Nucleus accumbens (tissue), 56 donors: ENCODE measurements around the gene FBLN2.
"Not testable (repeated sequence)": the region's sequence is repeated elsewhere in the genome, so short reads cannot be mapped to it uniquely, and the experiment has no call there.

Experiments used
- DNase-seq, 56 donors: peaks; one replicate each; lab custom pipeline; 2025; lab: John Stamatoyannopoulos, UW

The FBLN2 gene

DNA sequence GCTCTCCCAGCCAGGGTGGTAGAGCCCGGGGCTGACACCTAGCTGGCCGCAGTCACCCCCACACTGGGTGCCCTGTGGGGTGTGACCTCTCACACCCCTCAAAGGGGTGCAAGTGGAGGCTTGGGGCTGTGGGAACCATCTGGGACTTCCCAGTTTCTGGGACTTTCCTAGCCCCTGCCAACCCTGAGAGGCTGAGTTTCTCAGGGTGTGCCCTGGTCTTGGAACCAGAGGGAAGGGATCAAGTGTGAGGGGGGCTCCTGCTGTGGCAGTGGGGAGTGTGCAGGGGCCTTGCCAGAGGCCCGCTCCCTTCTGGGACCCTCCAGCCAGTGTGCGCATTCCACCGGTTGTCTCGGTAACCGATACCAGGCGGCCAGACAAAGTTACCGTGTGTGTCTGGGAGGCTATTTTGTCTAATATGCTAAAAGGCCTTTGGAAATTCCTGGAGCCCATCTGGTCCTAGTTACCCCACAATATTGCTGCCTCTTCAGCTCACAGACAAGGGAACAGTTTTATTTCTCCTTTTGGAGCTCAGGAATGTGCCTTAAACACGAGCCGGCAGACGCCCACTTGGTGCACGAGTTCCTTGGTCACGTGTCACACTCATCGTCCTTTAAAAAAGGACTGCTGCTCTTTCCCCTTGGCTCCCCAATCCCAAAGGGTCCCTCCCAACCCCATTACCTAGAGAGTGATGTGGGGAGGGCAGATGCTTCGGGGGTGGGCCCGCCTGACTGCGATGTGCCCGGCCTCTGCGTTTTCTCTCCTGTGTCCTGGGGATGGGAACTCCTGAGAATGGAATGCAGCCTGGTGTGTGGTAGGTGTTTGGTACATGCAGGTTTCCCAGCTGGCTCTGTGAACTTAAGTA, 35.6 kb upstream of the FBLN2 start:
- DNase-seq: no peak

DNA sequence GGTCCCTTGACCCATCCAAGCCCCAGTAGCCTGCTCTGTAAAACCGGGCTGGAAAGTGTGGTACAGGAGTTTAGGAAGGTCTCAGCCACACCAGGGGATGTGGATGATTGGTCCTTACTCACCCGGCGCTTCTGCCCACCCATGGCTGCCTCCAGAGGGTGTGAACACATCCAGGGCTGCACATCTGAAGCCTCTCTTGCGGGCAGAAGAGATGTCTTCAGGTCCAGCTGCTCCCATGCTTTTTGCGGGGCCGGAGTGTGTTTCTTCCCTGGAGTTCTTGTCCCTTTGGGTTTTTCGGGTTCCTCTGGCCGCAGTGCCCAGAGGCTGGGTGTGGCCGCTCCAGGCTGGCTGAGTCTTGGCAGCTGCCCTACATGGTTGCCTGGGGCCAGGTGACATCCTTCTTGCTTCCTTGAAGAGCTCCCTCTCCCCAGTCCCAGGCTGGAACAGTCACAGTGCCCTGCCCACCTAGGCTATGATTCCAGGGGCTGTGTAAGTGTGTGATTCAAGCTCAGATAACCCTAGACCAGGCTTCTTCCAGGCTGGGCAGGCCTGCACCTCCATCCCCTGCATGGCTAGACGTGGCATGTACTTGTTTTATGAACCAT, 34.9 kb upstream of the FBLN2 start:
- no peak for DNase-seq

- DNase-seq: no peak
Measured at GRCh38 chr3:13514639-13515435, 34.1 kb upstream of the FBLN2 start.

DNA sequence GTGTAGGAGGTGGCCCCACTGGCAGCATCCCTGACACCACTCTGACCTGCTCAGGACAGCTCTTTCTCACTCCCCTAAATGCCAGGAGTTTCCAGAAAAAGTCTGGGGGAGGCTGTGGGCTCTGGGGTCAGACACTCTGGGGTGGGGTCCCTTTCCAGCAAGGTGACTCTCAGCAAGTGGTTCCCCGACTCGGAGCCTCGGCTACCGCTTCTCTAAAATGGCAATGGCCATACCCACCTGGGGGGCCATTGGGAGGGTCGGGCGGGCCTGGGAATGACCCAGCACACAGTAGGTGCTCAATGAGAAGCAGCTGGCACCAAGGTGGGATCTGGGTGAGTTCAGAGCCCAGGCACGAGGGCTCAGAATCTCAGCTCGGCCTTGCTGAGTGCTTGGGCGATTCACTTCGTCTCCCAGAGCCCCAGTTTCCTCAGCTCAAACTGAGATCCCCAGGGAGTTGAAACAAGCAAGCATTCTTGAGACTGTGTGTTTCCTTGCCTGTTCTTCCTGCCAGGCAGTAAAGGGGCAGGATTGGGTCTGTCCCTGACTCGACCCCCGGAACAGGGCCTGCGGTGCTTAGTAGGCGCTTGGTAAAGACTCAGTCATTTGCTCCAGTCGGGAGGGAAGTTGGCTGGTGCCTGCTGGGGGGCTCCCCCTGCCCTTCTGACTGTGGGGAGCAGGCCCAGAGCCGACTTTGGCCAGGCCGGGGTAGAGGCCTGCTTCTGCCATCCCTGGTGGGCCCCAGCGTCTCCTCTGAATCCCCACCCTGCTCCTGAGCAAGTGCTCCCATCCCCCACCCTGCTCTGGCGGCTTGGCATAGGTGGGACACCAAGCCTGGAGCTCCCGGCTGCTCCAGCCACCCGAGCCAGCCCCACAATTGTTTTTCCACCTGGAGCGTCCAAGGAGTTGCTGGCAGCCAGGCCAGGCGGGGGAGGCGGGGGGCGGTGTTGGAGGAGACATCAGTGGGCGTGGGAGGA, 32.9 kb upstream of the FBLN2 start:
- no peak for DNase-seq

GRCh38 chr3:13516760-13517135, 32.2 kb upstream of the FBLN2 start:
- no peak for DNase-seq

GRCh38 chr3:13517253-13517977, 31.5 kb upstream of the FBLN2 start:
- no peak for DNase-seq

- peak in 53 of 56 donors; percentile 6 to 85 (median 55) for DNase-seq
Measured at GRCh38 chr3:13518516-13518953, 30.4 kb upstream of the FBLN2 start.

DNA sequence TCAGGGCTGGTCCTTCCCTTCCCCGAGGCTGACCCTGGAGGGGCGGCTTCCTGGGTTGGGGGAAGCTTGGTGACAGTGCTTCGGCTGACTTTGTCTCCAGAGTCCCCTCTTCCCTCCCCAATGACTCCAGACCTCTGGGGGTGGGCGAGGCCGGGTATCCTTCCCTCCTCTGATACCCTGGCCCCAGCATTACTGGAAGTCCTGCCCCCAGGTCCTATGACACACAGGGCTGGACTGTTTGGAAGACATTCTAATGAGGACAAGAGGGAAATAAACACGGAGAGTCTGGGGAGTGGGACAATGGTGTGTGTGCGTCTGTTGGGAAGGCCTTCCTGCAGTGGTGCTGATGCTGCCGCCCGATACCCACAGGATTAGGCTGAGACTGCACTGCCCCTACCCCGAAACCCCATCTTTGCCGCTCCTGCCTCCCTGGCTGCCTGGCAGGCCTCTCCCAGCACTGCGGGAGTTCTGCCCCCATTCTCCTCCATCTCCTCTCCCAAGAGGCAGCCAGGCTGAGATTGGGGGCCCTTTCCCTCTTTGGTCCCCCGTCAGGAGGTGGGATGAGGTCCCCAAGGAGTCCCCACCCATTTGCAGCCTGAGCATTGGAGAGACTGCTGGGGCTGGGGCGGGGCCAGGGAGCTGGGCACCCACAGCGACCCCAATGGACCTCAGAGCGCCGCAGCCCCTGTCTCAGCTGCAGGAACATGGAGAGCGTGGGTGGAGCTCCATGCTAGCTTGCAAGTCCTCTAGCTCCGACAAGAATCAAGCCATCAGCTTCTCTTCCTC, 29.7 kb upstream of the FBLN2 start:
- no peak for DNase-seq

- DNase-seq: no peak
Measured at GRCh38 chr3:13520326-13520880, 28.5 kb upstream of the FBLN2 start.

- DNase-seq: no peak
Measured at GRCh38 chr3:13521309-13521708, 27.6 kb upstream of the FBLN2 start.

- not testable (repeated sequence) for DNase-seq
Measured at GRCh38 chr3:13521749-13522148, 27.2 kb upstream of the FBLN2 start.

- DNase-seq: no peak
Measured at GRCh38 chr3:13522236-13522635, 26.7 kb upstream of the FBLN2 start.

DNA sequence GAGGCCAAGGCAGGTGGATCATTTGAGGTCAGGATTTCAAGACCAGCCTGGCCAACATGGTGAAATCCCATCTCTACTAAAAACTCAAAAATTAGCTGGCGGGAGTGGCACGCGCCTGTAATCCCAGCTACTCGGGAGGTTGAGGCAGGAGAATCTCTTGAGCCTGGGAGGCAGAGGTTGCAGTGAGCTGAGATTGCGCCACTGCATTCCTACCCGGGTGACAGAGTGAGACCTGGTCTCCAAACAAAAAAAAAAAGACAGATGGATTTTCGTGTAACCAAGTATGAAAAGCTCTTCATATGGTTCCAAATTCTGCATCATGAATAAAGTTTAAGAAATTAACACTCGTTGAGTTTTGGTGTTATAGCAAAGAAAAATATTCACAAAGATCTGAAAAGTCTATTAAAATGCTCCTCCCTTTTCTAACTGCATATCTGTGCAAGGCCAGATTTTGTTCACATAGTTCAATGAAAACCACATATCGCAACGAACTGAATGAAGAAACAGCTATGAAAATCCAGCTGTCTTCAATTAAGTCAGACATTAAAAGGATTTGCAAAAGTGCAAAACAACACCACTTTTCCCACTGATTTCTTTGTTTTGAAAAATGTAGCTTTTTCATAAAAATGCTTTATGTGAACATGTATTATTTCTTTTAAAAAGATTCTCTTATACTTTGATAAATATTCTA, 23.8 kb upstream of the FBLN2 start:
- DNase-seq: no peak

GRCh38 chr3:13525827-13526625, 22.9 kb upstream of the FBLN2 start:
- DNase-seq: no peak

GRCh38 chr3:13526626-13526949, 22.3 kb upstream of the FBLN2 start:
- no peak for DNase-seq

- DNase-seq: peak in 1 of 56 donors; percentile 12
Measured at GRCh38 chr3:13528217-13528867, 20.6 kb upstream of the FBLN2 start.
